Mesenchymal stem cell (in vitro differentiated cells and primary cell): Measurements from ENCODE around the gene SLC35G2.

Experiments
- DNase-seq: peaks from one replicate; pipeline ENCODE4 v3.0.0-alpha.2; 2013
- H2AFZ ChIP-seq: one replicate; pipeline ENCODE4 v1.6.1; 2013; ENCODE audit warnings: low read depth, mild to moderate bottlenecking, control low read depth, inconsistent platforms, low read length, moderate library complexity
- H2AK5ac ChIP-seq: 2 replicates; pipeline ENCODE4 v1.6.1; 2013; ENCODE audit warnings: low read length, moderate library complexity, mild to moderate bottlenecking, inconsistent platforms; ENCODE audit not compliant: severe bottlenecking
- H2BK120ac ChIP-seq: one replicate; pipeline ENCODE4 v1.6.1; 2013; ENCODE audit warnings: low read depth, mild to moderate bottlenecking, inconsistent platforms, low read length, moderate library complexity
- H2BK12ac ChIP-seq, 2 experiments: one replicate each; pipeline ENCODE4 v1.6.1; 2013; ENCODE audit warnings: inconsistent platforms in 2 of 2, low read length in 2 of 2, mild to moderate bottlenecking in 2 of 2, moderate library complexity in 2 of 2, control low read depth in 1 of 2
- H2BK15ac ChIP-seq: one replicate; pipeline ENCODE4 v1.6.1; 2013; ENCODE audit warnings: mild to moderate bottlenecking, low read depth, inconsistent platforms; ENCODE audit not compliant: poor library complexity, severe bottlenecking
- H2BK5ac ChIP-seq: 2 replicates; pipeline ENCODE4 v1.6.1; 2013; ENCODE audit warnings: low read depth, mild to moderate bottlenecking, low read length, control low read depth, inconsistent platforms; ENCODE audit not compliant: poor library complexity, severe bottlenecking
- H3K14ac ChIP-seq, 2 experiments: one replicate each; pipeline ENCODE4 v1.6.1; 2013; ENCODE audit warnings: inconsistent platforms in 2 of 2, low read length in 2 of 2, control low read depth in 1 of 2, mild to moderate bottlenecking in 1 of 2, moderate library complexity in 1 of 2
- H3K18ac ChIP-seq, 2 experiments: one replicate each; pipeline ENCODE4 v1.6.1; 2013; ENCODE audit warnings: inconsistent platforms in 2 of 2, low read length in 2 of 2, control low read depth in 1 of 2, low read depth in 1 of 2, mild to moderate bottlenecking in 1 of 2
- H3K23ac ChIP-seq, 2 experiments: one replicate each; pipeline ENCODE4 v1.6.1; 2013; ENCODE audit warnings: inconsistent platforms in 2 of 2, low read length in 2 of 2, mild to moderate bottlenecking in 2 of 2, moderate library complexity in 2 of 2, control low read depth in 1 of 2
- H3K27ac ChIP-seq: 2 replicates; pipeline ENCODE4 v1.5.1; 2013; ENCODE audit warnings: mild to moderate bottlenecking, moderate library complexity, low read length, control low read depth, inconsistent platforms; ENCODE audit not compliant: poor library complexity, severe bottlenecking
- H3K27me3 ChIP-seq, 2 experiments: 2 replicates each; pipeline versions ENCODE4 v1.6.1 to v1.7.0; 2013; ENCODE audit warnings: low read length in 2 of 2, mild to moderate bottlenecking in 2 of 2, moderate library complexity in 2 of 2, control low read depth in 1 of 2, inconsistent platforms in 1 of 2; ENCODE audit not compliant: control insufficient read depth in 1 of 2, insufficient read depth in 1 of 2
- H3K36me3 ChIP-seq, 2 experiments: 2 replicates each; pipeline versions ENCODE4 v1.6.1 to v1.7.0; 2013; ENCODE audit warnings: low read length in 2 of 2, control low read depth in 1 of 2, inconsistent platforms in 1 of 2, low read depth in 1 of 2, mild to moderate bottlenecking in 1 of 2; ENCODE audit not compliant: insufficient read depth in 2 of 2, control insufficient read depth in 1 of 2
- H3K4ac ChIP-seq, 2 experiments: one replicate each; pipeline ENCODE4 v1.6.1; 2013; ENCODE audit warnings: inconsistent platforms in 2 of 2, low read length in 2 of 2, mild to moderate bottlenecking in 2 of 2, moderate library complexity in 2 of 2, control low read depth in 1 of 2, low read depth in 1 of 2
- H3K4me1 ChIP-seq: 2 replicates; pipeline ENCODE4 v1.6.1; 2013; ENCODE audit warnings: low read depth, low read length, control low read depth; ENCODE audit not compliant: control insufficient read depth, insufficient read depth
- H3K4me2 ChIP-seq: 2 replicates; pipeline ENCODE4 v1.6.1; 2013; ENCODE audit warnings: low read length, mild to moderate bottlenecking, inconsistent platforms; ENCODE audit not compliant: poor library complexity, severe bottlenecking
- H3K4me3 ChIP-seq, 2 experiments: 2 replicates each; pipeline versions ENCODE4 v1.5.1 to v1.7.0; 2013; ENCODE audit warnings: low read length in 2 of 2, mild to moderate bottlenecking in 2 of 2, control low read depth in 1 of 2, low read depth in 1 of 2; ENCODE audit not compliant: insufficient read depth in 1 of 2
- H3K79me1 ChIP-seq: replicated peaks from 2 replicates; pipeline ENCODE4 v1.6.1; 2013; ENCODE audit warnings: mild to moderate bottlenecking, control low read depth, low read length, inconsistent platforms; ENCODE audit not compliant: poor library complexity, severe bottlenecking
- H3K9ac ChIP-seq: 2 replicates; pipeline ENCODE4 v1.7.0; 2013; ENCODE audit warnings: mild to moderate bottlenecking, low read length, moderate library complexity
- H3K9me3 ChIP-seq: 2 replicates; pipeline ENCODE4 v1.7.0; 2013; ENCODE audit warnings: mild to moderate bottlenecking, low read length; ENCODE audit not compliant: control insufficient read depth
- H4K8ac ChIP-seq: one replicate; pipeline ENCODE4 v1.6.1; 2013; ENCODE audit warnings: inconsistent platforms, mild to moderate bottlenecking, low read length, moderate library complexity
- H4K91ac ChIP-seq: one replicate; pipeline ENCODE4 v1.6.1; 2013; ENCODE audit warnings: mild to moderate bottlenecking, low read length, inconsistent platforms
- WGBS: methylation state at CpG from one replicate; pipeline ENCODE4 v1.1.7; 2013; ENCODE audit warnings: mixed read lengths; 5-methylcytosine and 5-hydroxymethylcytosine counted together

SLC35G2 gene

DNA sequence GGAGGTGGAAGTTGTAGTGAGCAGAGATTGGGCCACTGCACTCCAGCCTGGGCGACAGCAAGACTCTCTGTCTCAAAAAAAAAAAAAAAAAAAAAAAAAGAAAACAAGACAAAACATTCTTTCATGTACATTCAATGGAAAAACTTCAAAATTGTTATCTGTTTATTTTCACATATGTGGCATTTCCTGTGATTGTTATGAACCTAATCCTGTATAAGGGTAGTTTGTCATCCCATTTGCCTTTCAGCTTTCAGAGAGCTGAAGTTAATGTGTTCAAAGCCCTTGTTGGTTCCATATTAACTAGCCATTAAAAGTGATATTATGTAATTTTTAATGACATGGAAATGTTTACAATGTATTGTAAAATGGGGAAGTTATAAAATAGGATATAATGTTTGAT, 25.8 kb downstream of the SLC35G2 start:
- WGBS, result no CpG with 5 or more reads among the region's 1 CpG

GRCh38 chr3:136852180-136852579, 33.3 kb downstream of the SLC35G2 start:
- Histone ChIP-seq H3K36me3 (peaks cover 0 to 11% of the 10 kb centered on the region in 2 experiments), H3K4me1 (no peaks in the 10 kb centered on the region), H3K9ac (no peak overlapping the region), H3K79me1 (peaks cover 24% of the 10 kb centered on the region), H3K4ac (no peak overlapping the region), H4K8ac (no peak overlapping the region), H2BK5ac (no peak overlapping the region), H2AK5ac (no peak overlapping the region), H4K91ac (no peak overlapping the region), H3K18ac (no peak overlapping the region), H2BK120ac (no peak overlapping the region), H2BK15ac (no peak overlapping the region), H3K23ac (no peak overlapping the region), H3K4me2 (no peak overlapping the region), H3K4me3 (no peak overlapping the region), H2BK12ac (no peak overlapping the region), H2AFZ (no peak overlapping the region), H3K27me3 (no peaks in the 10 kb centered on the region), H3K14ac (no peak overlapping the region), H3K9me3 (no peaks in the 10 kb centered on the region), H3K27ac (no peak overlapping the region)
- DNase-seq, result no peak
- 96% methylated on average over 4 of the region's 4 CpGs for WGBS

More for the DNA sequence above, 25.8 kb downstream of the SLC35G2 start:
- H2BK5ac ChIP-seq, result no peak overlapping the region
- H2BK15ac ChIP-seq, result no peak overlapping the region
- H3K36me3 ChIP-seq, result peaks cover 4 to 14% of the 10 kb centered on the region in 2 experiments
- H3K14ac ChIP-seq, result no peak overlapping the region
- peaks cover 32% of the 10 kb centered on the region for H3K79me1 ChIP-seq
- no peak for DNase-seq
- H3K27ac ChIP-seq, result no peak overlapping the region
- no peak overlapping the region for H3K18ac ChIP-seq
- H4K8ac ChIP-seq, result no peak overlapping the region
- H2AFZ ChIP-seq, result no peak overlapping the region
- no peak overlapping the region for H3K4me2 ChIP-seq
- no peaks in the 10 kb centered on the region for H3K27me3 ChIP-seq
- no peak overlapping the region for H2BK120ac ChIP-seq
- no peak overlapping the region for H3K4ac ChIP-seq
- H4K91ac ChIP-seq, result no peak overlapping the region
- H3K9ac ChIP-seq, result no peak overlapping the region
- no peaks in the 10 kb centered on the region for H3K9me3 ChIP-seq
- no peak overlapping the region for H3K23ac ChIP-seq
- H3K4me1 ChIP-seq, result no peaks in the 10 kb centered on the region
- H3K4me3 ChIP-seq, result no peak overlapping the region
- H2BK12ac ChIP-seq, result no peak overlapping the region
- H2AK5ac ChIP-seq, result no peak overlapping the region

DNA sequence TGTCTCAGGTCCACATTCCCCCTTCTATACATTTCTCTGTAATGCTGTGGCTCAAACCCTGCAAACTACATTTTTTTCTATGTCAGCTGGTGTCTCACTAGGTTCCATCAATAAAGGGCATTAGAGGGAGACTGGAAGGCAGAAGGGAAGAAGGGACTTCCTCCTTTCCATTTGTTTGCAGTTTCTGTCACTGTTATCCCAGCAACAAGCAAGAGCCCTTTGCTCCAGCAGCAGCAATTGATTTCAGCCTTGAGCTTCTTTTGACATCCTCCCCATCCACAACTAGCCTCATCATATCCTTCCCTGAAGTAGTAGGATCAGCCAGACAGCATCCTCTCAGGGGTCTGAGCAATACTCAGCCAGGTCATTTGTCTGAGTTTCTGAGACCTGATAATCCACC, 37.7 kb downstream of the SLC35G2 start:
- no peak for DNase-seq
- Histone ChIP-seq H3K4me3 (no peak overlapping the region), H2BK5ac (no peak overlapping the region), H2BK15ac (no peak overlapping the region), H3K14ac (no peak overlapping the region), H3K4ac (no peak overlapping the region), H3K4me2 (no peak overlapping the region), H3K18ac (no peak overlapping the region), H3K4me1 (no peaks in the 10 kb centered on the region), H2BK12ac (no peak overlapping the region), H3K79me1 (peaks cover 21% of the 10 kb centered on the region), H4K8ac (no peak overlapping the region), H3K9ac (no peak overlapping the region), H4K91ac (no peak overlapping the region), H3K36me3 (peaks cover 0 to 11% of the 10 kb centered on the region in 2 experiments), H3K27me3 (no peaks in the 10 kb centered on the region), H2BK120ac (no peak overlapping the region), H2AFZ (no peak overlapping the region), H2AK5ac (no peak overlapping the region), H3K27ac (no peak overlapping the region), H3K23ac (no peak overlapping the region), H3K9me3 (no peaks in the 10 kb centered on the region)

DNA sequence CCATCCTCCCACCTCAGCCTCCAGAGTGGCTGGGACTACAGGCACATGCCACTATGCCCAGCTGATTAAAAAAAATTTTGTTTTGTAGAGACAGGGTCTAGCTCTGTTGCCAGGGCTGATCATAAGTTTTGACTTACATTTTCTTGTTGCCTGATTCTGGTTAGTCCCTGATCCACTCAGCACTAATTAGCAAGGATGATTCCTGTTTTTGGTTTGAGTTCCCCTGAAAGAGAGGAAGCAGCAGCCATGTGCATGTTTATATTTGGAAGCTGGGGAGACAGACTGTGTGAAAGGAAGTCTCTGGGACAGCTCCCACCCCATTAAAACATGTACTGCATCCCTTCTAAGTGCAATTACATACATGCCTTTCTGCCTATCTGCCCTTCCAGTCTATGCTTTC, 39.5 kb downstream of the SLC35G2 start:
- no peaks in the 10 kb centered on the region for H3K27me3 ChIP-seq
- H2AK5ac ChIP-seq, result no peak overlapping the region
- no peak overlapping the region for H2AFZ ChIP-seq
- H3K9ac ChIP-seq, result no peak overlapping the region
- no peak overlapping the region for H2BK120ac ChIP-seq
- H4K91ac ChIP-seq, result no peak overlapping the region
- no peak overlapping the region for H3K23ac ChIP-seq
- H3K4ac ChIP-seq, result no peak overlapping the region
- peak; percentile 41 for DNase-seq
- H3K4me2 ChIP-seq, result no peak overlapping the region
- H3K18ac ChIP-seq, result no peak overlapping the region
- no peak overlapping the region for H3K4me3 ChIP-seq
- H3K4me1 ChIP-seq, result no peaks in the 10 kb centered on the region
- H3K9me3 ChIP-seq, result no peaks in the 10 kb centered on the region
- peaks cover 0 to 11% of the 10 kb centered on the region in 2 experiments for H3K36me3 ChIP-seq
- H3K79me1 ChIP-seq, result peaks cover 19% of the 10 kb centered on the region
- no peak overlapping the region for H2BK5ac ChIP-seq
- H4K8ac ChIP-seq, result no peak overlapping the region
- no peak overlapping the region for H3K27ac ChIP-seq
- H3K14ac ChIP-seq, result no peak overlapping the region
- H2BK12ac ChIP-seq, result no peak overlapping the region
- no peak overlapping the region for H2BK15ac ChIP-seq
